Breast epithelium (tissue), 3 donors: ENCODE results near the gene MASP1.

ENCODE experiments used
- POLR2A ChIP-seq: fragments of 450-650 bp; IDR thresholded peaks from one replicate; pipeline ENCODE4 v1.6.1; 2016; ENCODE audit warnings: antibody characterized with exemption, mild to moderate bottlenecking, moderate library complexity
- POLR2AphosphoS5 ChIP-seq, 3 donors: sonication (generic); formaldehyde crosslinking; IDR thresholded peaks; one replicate each; pipeline ENCODE4 v1.6.1; 2017; ENCODE audit warnings: antibody characterized with exemption in 3 of 3
- TF ChIP-seq, protein P1 (sequence below), 3 donors: fragments of 450-650 bp; IDR thresholded peaks; one replicate each; pipeline ENCODE4 v1.5.1; 2016 to 2017; ENCODE audit warnings: antibody characterized with exemption in 3 of 3, mild to moderate bottlenecking in 3 of 3, moderate library complexity in 3 of 3

- TF ChIP-seq, protein P1, sequence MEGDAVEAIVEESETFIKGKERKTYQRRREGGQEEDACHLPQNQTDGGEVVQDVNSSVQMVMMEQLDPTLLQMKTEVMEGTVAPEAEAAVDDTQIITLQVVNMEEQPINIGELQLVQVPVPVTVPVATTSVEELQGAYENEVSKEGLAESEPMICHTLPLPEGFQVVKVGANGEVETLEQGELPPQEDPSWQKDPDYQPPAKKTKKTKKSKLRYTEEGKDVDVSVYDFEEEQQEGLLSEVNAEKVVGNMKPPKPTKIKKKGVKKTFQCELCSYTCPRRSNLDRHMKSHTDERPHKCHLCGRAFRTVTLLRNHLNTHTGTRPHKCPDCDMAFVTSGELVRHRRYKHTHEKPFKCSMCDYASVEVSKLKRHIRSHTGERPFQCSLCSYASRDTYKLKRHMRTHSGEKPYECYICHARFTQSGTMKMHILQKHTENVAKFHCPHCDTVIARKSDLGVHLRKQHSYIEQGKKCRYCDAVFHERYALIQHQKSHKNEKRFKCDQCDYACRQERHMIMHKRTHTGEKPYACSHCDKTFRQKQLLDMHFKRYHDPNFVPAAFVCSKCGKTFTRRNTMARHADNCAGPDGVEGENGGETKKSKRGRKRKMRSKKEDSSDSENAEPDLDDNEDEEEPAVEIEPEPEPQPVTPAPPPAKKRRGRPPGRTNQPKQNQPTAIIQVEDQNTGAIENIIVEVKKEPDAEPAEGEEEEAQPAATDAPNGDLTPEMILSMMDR (IDR thresholded peaks at IDR 0.05): no peak
- TF ChIP-seq POLR2A: no peak
- no peak for TF ChIP-seq POLR2AphosphoS5 (IDR thresholded peaks at IDR 0.05)
Measured at GRCh38 chr3:187185759-187186158, 105.8 kb downstream of the MASP1 start.
